HG03342 (cell line): ENCODE measurements around the gene CHST12.

Source experiments
- ATAC-seq: cut with Tn5 transposase; IDR thresholded peaks from one replicate; pipeline ENCODE4 v1.9.1; 2021; ENCODE audit warnings: mild to moderate bottlenecking, moderate library complexity; ENCODE audit not compliant: unreplicated experiment

CHST12 gene

GRCh38 chr7:2477447-2478398 is 74.3 kb downstream of the CHST12 start:
- ATAC-seq = no peak

GRCh38 chr7:2478399-2478785 is 75.0 kb downstream of the CHST12 start:
- ATAC-seq = no peak

GRCh38 chr7:2478800-2479199 is 75.4 kb downstream of the CHST12 start:
- no peak for ATAC-seq

- no peak for ATAC-seq
These were observed 76.1 kb downstream of the CHST12 start for GRCh38 chr7:2479276-2480069.

- ATAC-seq = no peak
These were observed 76.6 kb downstream of the CHST12 start for GRCh38 chr7:2480070-2480408.

- ATAC-seq = no peak
These were observed 77.8 kb downstream of the CHST12 start for GRCh38 chr7:2481195-2481594.

GRCh38 chr7:2482725-2483451 is 79.5 kb downstream of the CHST12 start:
- no peak for ATAC-seq

- no peak for ATAC-seq
These were observed 80.1 kb downstream of the CHST12 start for GRCh38 chr7:2483494-2483893.

- ATAC-seq = no peak
These were observed 81.5 kb downstream of the CHST12 start for GRCh38 chr7:2484868-2485267.

- ATAC-seq = no peak
These were observed 84.3 kb downstream of the CHST12 start for GRCh38 chr7:2487586-2488271.

- no peak for ATAC-seq
These were observed 84.8 kb downstream of the CHST12 start for GRCh38 chr7:2488272-2488645.

- no peak for ATAC-seq
These were observed 85.3 kb downstream of the CHST12 start for GRCh38 chr7:2488681-2489080.

- ATAC-seq = no peak
These were observed 86.8 kb downstream of the CHST12 start for GRCh38 chr7:2490181-2490651.

- no peak for ATAC-seq
These were observed 88.6 kb downstream of the CHST12 start for GRCh38 chr7:2492038-2492437.

- no peak for ATAC-seq
These were observed 90.1 kb downstream of the CHST12 start for GRCh38 chr7:2493205-2494164.

GRCh38 chr7:2494191-2495130 is 91.0 kb downstream of the CHST12 start:
- ATAC-seq = no peak

GRCh38 chr7:2495418-2496299 is 92.2 kb downstream of the CHST12 start:
- no peak for ATAC-seq
